ENCODE data around the gene GDPD4.

GRCh38 chr11:77172666-77172982 lies 128.9 kb downstream of the GDPD4 start:
- no peak for TF ChIP-seq CTCF (IDR thresholded peaks at IDR 0.05)
- TF ChIP-seq POLR2A (IDR thresholded peaks at IDR 0.05) = no peak

Measured in esophagus squamous epithelium (tissue), 4 donors.